ENCODE measurements around the gene RHOV. TPM values are rescaled to one million over a fixed set of nuclear protein-coding genes. Genes with fewer than 3 reads are reported as not detected.
A peak's percentile ranks its signal among the peaks of the same experiment; 100 is the strongest.

The RHOV gene
- total and polyA plus RNA-seq, 2 of the 4 experiments (the other 2 are of a cell fraction), result 0.10 TPM; not detected in 1

DNA sequence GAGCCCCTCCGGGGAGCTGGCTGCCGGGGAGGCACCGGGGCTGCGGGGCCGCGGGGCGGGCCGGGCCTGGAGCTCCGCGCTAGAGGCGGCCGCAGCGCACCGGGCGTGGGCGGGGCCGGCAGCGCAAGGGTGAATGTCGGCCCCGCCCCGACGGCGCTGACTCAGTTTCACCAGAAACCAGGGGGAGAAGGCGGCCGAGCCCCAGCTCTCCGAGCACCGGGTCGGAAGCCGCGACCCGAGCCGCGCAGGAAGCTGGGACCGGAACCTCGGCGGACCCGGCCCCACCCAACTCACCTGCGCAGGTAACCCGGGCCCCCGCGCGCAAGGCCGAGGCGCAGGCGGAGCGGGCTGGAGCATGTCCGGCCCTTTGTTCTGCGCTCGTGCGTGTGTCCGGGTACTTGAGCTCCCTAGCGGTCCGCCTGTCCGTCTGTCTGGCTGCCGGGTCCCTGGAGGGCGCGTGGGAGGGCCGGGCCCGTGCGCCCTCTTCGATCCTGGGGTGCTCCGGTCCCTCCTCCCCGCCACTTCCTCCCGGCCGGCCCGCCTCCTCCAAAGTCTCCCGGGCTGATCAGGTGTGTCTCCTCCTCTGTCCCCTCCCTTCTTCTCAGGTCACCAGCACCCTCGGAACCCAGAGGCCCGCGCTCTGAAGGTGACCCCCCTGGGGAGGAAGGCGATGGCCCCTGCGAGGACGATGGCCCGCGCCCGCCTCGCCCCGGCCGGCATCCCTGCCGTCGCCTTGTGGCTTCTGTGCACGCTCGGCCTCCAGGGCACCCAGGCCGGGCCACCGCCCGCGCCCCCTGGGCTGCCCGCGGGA lies 29.9 kb downstream of the RHOV start, which contains the start of gene SPINT1:
Gene SPINT1, plus strand, starts transcription at position 164 of the 811 bp plus-strand sequence. Its CDS starts 507 bp downstream, at position 671.
- intact Hi-C loops (cut with micrococcal nuclease) (loop anchor here (1.0 kb wide), 1 partner anchor 37 kb away; the partner anchor contains the start of genes DNAJC17 and ZFYVE19), in situ Hi-C loops (cut with MboI; ENCODE audit: low sequenced_read_pairs) (no loop called here), dilution Hi-C loops (cut with HindIII; ENCODE audit: low sequenced_read_pairs, unreplicated experiment) (no loop called here)
- H3K23ac ChIP-seq (ENCODE audit: low read depth, low read length), result peak within 1 kb of the TSS; percentile 69
- no peak within 1 kb of the TSS for H2BK15ac ChIP-seq (ENCODE audit: low read depth, low read length)
- H2AK5ac ChIP-seq (ENCODE audit: low read depth, low read length), result no peak within 1 kb of the TSS
- H3K14ac ChIP-seq (replicated peaks; ENCODE audit: low read depth, low read length), result no peak within 1 kb of the TSS
- no peaks in the 10 kb centered on the region for H3K9me1 ChIP-seq (ENCODE audit: insufficient read depth, low read length)
- H4K5ac ChIP-seq (ENCODE audit: low read depth, low read length), result no peak within 1 kb of the TSS
- ATAC-seq (ENCODE audit: low read depth) (peak; percentile 64), DNase-seq (no peak)
- H3K4me1 ChIP-seq (ENCODE audit: control insufficient read depth, insufficient read depth, low read length), result 0 out of 2 replicates have a peak, but pooled peaks cover 3% of the 10 kb centered on the region
- TF ChIP-seq, protein P1, sequence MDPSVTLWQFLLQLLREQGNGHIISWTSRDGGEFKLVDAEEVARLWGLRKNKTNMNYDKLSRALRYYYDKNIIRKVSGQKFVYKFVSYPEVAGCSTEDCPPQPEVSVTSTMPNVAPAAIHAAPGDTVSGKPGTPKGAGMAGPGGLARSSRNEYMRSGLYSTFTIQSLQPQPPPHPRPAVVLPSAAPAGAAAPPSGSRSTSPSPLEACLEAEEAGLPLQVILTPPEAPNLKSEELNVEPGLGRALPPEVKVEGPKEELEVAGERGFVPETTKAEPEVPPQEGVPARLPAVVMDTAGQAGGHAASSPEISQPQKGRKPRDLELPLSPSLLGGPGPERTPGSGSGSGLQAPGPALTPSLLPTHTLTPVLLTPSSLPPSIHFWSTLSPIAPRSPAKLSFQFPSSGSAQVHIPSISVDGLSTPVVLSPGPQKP (IDR thresholded peaks at IDR 0.05; ENCODE audit: borderline replicate concordance, low read depth, low read length), result no peak
- TF ChIP-seq, protein P2, sequence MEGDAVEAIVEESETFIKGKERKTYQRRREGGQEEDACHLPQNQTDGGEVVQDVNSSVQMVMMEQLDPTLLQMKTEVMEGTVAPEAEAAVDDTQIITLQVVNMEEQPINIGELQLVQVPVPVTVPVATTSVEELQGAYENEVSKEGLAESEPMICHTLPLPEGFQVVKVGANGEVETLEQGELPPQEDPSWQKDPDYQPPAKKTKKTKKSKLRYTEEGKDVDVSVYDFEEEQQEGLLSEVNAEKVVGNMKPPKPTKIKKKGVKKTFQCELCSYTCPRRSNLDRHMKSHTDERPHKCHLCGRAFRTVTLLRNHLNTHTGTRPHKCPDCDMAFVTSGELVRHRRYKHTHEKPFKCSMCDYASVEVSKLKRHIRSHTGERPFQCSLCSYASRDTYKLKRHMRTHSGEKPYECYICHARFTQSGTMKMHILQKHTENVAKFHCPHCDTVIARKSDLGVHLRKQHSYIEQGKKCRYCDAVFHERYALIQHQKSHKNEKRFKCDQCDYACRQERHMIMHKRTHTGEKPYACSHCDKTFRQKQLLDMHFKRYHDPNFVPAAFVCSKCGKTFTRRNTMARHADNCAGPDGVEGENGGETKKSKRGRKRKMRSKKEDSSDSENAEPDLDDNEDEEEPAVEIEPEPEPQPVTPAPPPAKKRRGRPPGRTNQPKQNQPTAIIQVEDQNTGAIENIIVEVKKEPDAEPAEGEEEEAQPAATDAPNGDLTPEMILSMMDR (conservative IDR thresholded peaks at IDR 0.05; ENCODE audit: low read depth, low read length), result no peak
- TF ChIP-seq SMC3 (IDR thresholded peaks at IDR 0.05; ENCODE audit: low read depth, low read length), result no peak
- no peak for TF ChIP-seq RAD21 (IDR thresholded peaks at IDR 0.05; ENCODE audit: low read length)
- TF ChIP-seq RCOR1 (IDR thresholded peaks at IDR 0.05; ENCODE audit: insufficient replicate concordance, low read length), result no peak
- H2BK20ac ChIP-seq (ENCODE audit: low read depth, low read length), result no peak within 1 kb of the TSS
- POLR2A ChIA-PET (ENCODE audit: unreplicated experiment), result no interaction called here
- BruUV-seq (replicated peaks), result no TSS peak
- WGBS, 2 experiments (ENCODE audit: extremely low coverage in 2 of 2, insufficient read length in 1 of 2), result 0% methylated on average over 33 of the region's 89 CpGs; no CpG with 5 or more reads in 1 of the 2 experiments
- H3K9me3 ChIP-seq (ENCODE audit: control insufficient read depth, insufficient read depth, low read length), result no peaks in the 10 kb centered on the region
- no peak within 1 kb of the TSS for H3K27ac ChIP-seq (ENCODE audit: insufficient read depth, low read length)
- H3K4me3 ChIP-seq (ENCODE audit: insufficient read depth, low read depth, low read length), result peak within 1 kb of the TSS; percentile 26
- no peak within 1 kb of the TSS for H3K56ac ChIP-seq (ENCODE audit: extremely low read depth, insufficient read depth, low read length)
- no peaks in the 10 kb centered on the region for H3K36me3 ChIP-seq (ENCODE audit: control insufficient read depth, insufficient read depth, low read length)
- no peaks in the 10 kb centered on the region for H3K79me1 ChIP-seq (ENCODE audit: low read depth in 1 of 2, low read length in 2 of 2)
- no peak within 1 kb of the TSS for H4K8ac ChIP-seq (ENCODE audit: low read depth in 2 of 2, low read length in 2 of 2)
- no peak within 1 kb of the TSS for H3K9ac ChIP-seq (ENCODE audit: low read depth, low read length)
- H2AK9ac ChIP-seq (replicated peaks; ENCODE audit: low read depth, low read length, poor library complexity), result peak within 1 kb of the TSS; percentile 76
- no peak within 1 kb of the TSS for H4K91ac ChIP-seq (ENCODE audit: insufficient read depth, low read depth, low read length)
- peak within 1 kb of the TSS; percentile 86 for H2AFZ ChIP-seq (replicated peaks; ENCODE audit: low read length, poor library complexity)
- H3K4ac ChIP-seq (ENCODE audit: low read depth, low read length), result no peak within 1 kb of the TSS
- no peak within 1 kb of the TSS for H3K18ac ChIP-seq (ENCODE audit: low read depth, low read length)
- H2BK5ac ChIP-seq (ENCODE audit: low read depth, low read length, poor library complexity, severe bottlenecking), result no peak within 1 kb of the TSS
- peaks cover 38% of the 10 kb centered on the region for H3K27me3 ChIP-seq (ENCODE audit: control insufficient read depth, insufficient read depth, low read length)
- CTCF ChIA-PET, result no interaction called here
- H4K20me1 ChIP-seq (ENCODE audit: insufficient read depth, low read length), result peaks cover 5% of the 10 kb centered on the region; the same call in 1 of the 2 replicates
- peak within 1 kb of the TSS; percentile 66 for H3K4me2 ChIP-seq (ENCODE audit: low read depth, low read length)
- H2BK120ac ChIP-seq (ENCODE audit: low read depth, low read length), result no peak within 1 kb of the TSS

All from IMR-90 (cell line).